B cell (primary cell): ENCODE results near the gene NEK3. TPM values are rescaled to one million over a fixed set of nuclear protein-coding genes. Genes with fewer than 3 reads are reported as not detected.

Experiments
- ATAC-seq: fragments of 200-7000 bp; cut with Tn5 transposase; one replicate; pipeline ENCODE4 v1.10.0; 2021; ENCODE audit warnings: low read depth, mild to moderate bottlenecking, moderate number of reproducible peaks, moderate library complexity
- CTCF ChIA-PET: fragments of 350-600 bp; sonication (Branson Sonifier 250); formaldehyde crosslinking; loops from one replicate; lab custom pipeline; 2021; ENCODE audit warnings: antibody characterized with exemption, inconsistent platforms; lab: Charles Lee
- POLR2A ChIA-PET: fragments of 350-600 bp; sonication (Branson Sonifier 250); formaldehyde crosslinking; loops from one replicate; lab custom pipeline; 2021; ENCODE audit warnings: antibody characterized with exemption; lab: Charles Lee
- DNase-seq: peaks from one replicate; pipeline ENCODE4 v3.0.0; 2013
- H2AFZ ChIP-seq: 2 replicates; pipeline ENCODE4 v1.6.1; 2012; ENCODE audit warnings: mild to moderate bottlenecking, low read depth, low read length; ENCODE audit not compliant: insufficient read depth, poor library complexity, severe bottlenecking
- H3K27ac ChIP-seq, 2 donors: 1 replicate in 1 of 2; 2 replicates in 1 of 2; pipeline ENCODE4 v1.5.1; 2012 to 2013; ENCODE audit warnings: low read length in 2 of 2, mild to moderate bottlenecking in 2 of 2, moderate library complexity in 1 of 2
- H3K27me3 ChIP-seq, 4 experiments: fragments of 200-600 bp in 1 of 4; sonication (generic) in 1 of 4; replicated peaks in 1 of 4; 1 replicate in 2 of 4; 2 replicates in 2 of 4; pipeline versions ENCODE4 v1.6.1 to v1.7.0; 2013 to 2016; ENCODE audit warnings: low read length in 3 of 4, mild to moderate bottlenecking in 2 of 4, mixed read lengths in 1 of 4, moderate library complexity in 1 of 4; ENCODE audit not compliant: insufficient read depth in 4 of 4, control insufficient read depth in 3 of 4; ENCODE audit errors: control extremely low read depth in 1 of 4
- H3K36me3 ChIP-seq, 2 experiments: replicated peaks in 1 of 2; 1 replicate in 1 of 2; 2 replicates in 1 of 2; pipeline versions ENCODE4 v1.6.1 to v1.7.1; 2013; ENCODE audit warnings: low read length in 1 of 2; ENCODE audit not compliant: insufficient read depth in 2 of 2, control insufficient read depth in 1 of 2; ENCODE audit errors: control extremely low read depth in 1 of 2, extremely low read depth in 1 of 2
- H3K4me1 ChIP-seq, 2 donors: fragments of 200-600 bp in 1 of 2; sonication (generic) in 1 of 2; 1 replicate in 1 of 2; 2 replicates in 1 of 2; pipeline versions ENCODE4 v1.5.1 to v1.6.1; 2013 to 2017; ENCODE audit warnings: low read length in 2 of 2; ENCODE audit not compliant: control insufficient read depth in 2 of 2, insufficient read depth in 2 of 2
- H3K4me2 ChIP-seq: replicated peaks from 2 replicates; pipeline ENCODE3; 2012; ENCODE audit warnings: mild to moderate bottlenecking, low read depth, low read length; ENCODE audit not compliant: poor library complexity, severe bottlenecking
- H3K4me3 ChIP-seq, 5 experiments: fragments of 200-600 bp in 1 of 5; sonication (generic) in 1 of 5; 1 replicate in 3 of 5; 2 replicates in 2 of 5; pipeline versions ENCODE4 v1.5.1 to v1.7.0; 2011 to 2016; ENCODE audit warnings: low read length in 4 of 5, mild to moderate bottlenecking in 4 of 5, low read depth in 2 of 5, control low read depth in 1 of 5, moderate library complexity in 1 of 5; ENCODE audit not compliant: insufficient read depth in 1 of 5; ENCODE audit errors: control extremely low read depth in 1 of 5, extremely low read depth in 1 of 5
- H3K79me2 ChIP-seq: fragments of 200-600 bp; sonication (generic); one replicate; pipeline ENCODE4 v1.6.0; 2016; ENCODE audit warnings: low read length; ENCODE audit not compliant: control insufficient read depth, insufficient read depth
- H3K9ac ChIP-seq: fragments of 200-600 bp; sonication (generic); 2 replicates; pipeline ENCODE4 v1.6.1; 2017; ENCODE audit warnings: mild to moderate bottlenecking, low read length, moderate library complexity
- H3K9me3 ChIP-seq, 3 donors: one replicate each; pipeline versions ENCODE4 v1.6.1 to v1.7.1; 2013; ENCODE audit warnings: low read length in 2 of 3; ENCODE audit not compliant: control insufficient read depth in 2 of 3, insufficient read depth in 1 of 3; ENCODE audit errors: control extremely low read depth in 1 of 3
- H4K20me1 ChIP-seq: 2 replicates; pipeline ENCODE4 v1.6.0; 2012; ENCODE audit warnings: mild to moderate bottlenecking, low read length; ENCODE audit not compliant: insufficient read depth, control insufficient read depth, poor library complexity, severe bottlenecking
- H3K27ac Mint-ChIP-seq: one replicate; pipeline ENCODE4 v1.8.0; 2021; ENCODE audit warnings: mixed read lengths
- H3K27me3 Mint-ChIP-seq: one replicate; pipeline ENCODE4 v1.8.0; 2021; ENCODE audit warnings: mixed read lengths
- H3K4me1 Mint-ChIP-seq: one replicate; pipeline ENCODE4 v1.8.0; 2021; ENCODE audit warnings: mixed read lengths
- H3K4me3 Mint-ChIP-seq: one replicate; pipeline ENCODE4 v1.8.0; 2021; ENCODE audit warnings: mixed read lengths
- H3K9me3 Mint-ChIP-seq: one replicate; pipeline ENCODE4 v1.8.0; 2022; ENCODE audit warnings: mixed read lengths; ENCODE audit not compliant: insufficient read depth
- CTCF ChIP-seq: fragments of 200-600 bp; IDR thresholded peaks from one replicate; pipeline ENCODE4 v1.8.0; 2022; ENCODE audit warnings: antibody characterized with exemption, mild to moderate bottlenecking
- EZH2 ChIP-seq: IDR thresholded peaks from 2 replicates; pipeline ENCODE4 v1.6.1; 2012; ENCODE audit warnings: borderline replicate concordance, low read depth, mild to moderate bottlenecking, moderate library complexity, low read length; ENCODE audit not compliant: insufficient read depth, poor library complexity, severe bottlenecking
- WGBS: methylation state at CpG from one replicate; pipeline ENCODE4 v1.1.5; 2013; ENCODE audit warnings: missing lambda C conversion rate; ENCODE audit not compliant: insufficient coverage; 5-methylcytosine and 5-hydroxymethylcytosine counted together
- intact Hi-C: fragments of 100-400 bp; cut with micrococcal nuclease; formaldehyde crosslinking; loops from one replicate; pipeline ENCODE4 v1.10.0; 2022
- polyA plus RNA-seq: library from polyadenylated mRNA; depleted of rRNA; stranded (reverse); fragments of >200 nt; gene quantifications from 2 replicates; pipeline ENCODE4 v1.2.3, GENCODE V29; 2012
- total RNA-seq, 2 donors: library from RNA; stranded (reverse); fragments of 120-200 nt in 1 of 2; gene quantifications; 1 replicate in 1 of 2; 2 replicates in 1 of 2; pipeline versions ENCODE4 v1.2.3 to v1.2.4, GENCODE V29; 2013 to 2022

Gene NEK3
- total and polyA plus RNA-seq, 2 donors (not counting 1 experiment from before 2014, with no cell fraction given) = 6.0 to 12.6 TPM

- no peaks in the 10 kb centered on the region for H3K4me1 ChIP-seq
- no peak overlapping the region for H2AFZ ChIP-seq
- no peaks in the 10 kb centered on the region for H3K36me3 ChIP-seq
- no peaks in the 10 kb centered on the region for H4K20me1 ChIP-seq
- no peak overlapping the region for H3K4me2 ChIP-seq
- H3K9me3 ChIP-seq = no peaks in the 10 kb centered on the region
- Mint-ChIP-seq H3K27ac (no peak overlapping the region), H3K4me3 (no peak overlapping the region), H3K27me3 (no peaks in the 10 kb centered on the region), H3K4me1 (no peaks in the 10 kb centered on the region), H3K9me3 (no peaks in the 10 kb centered on the region)
- CTCF ChIA-PET = no interaction called here
- TF ChIP-seq CTCF = no peak
- no peak for TF ChIP-seq EZH2
- H3K9ac ChIP-seq = no peak overlapping the region
- H3K79me2 ChIP-seq = no peaks in the 10 kb centered on the region
- DNase-seq (no peak), ATAC-seq (no peak)
- POLR2A ChIA-PET = no interaction called here
- H3K4me3 ChIP-seq = no peak overlapping the region
- 70% methylated on average over 2 of the region's 2 CpGs for WGBS
- H3K27me3 ChIP-seq = no peaks in the 10 kb centered on the region
- H3K27ac ChIP-seq = no peak overlapping the region
- intact Hi-C loops = no loop called here
These were observed 18.1 kb downstream of the NEK3 start for GRCh38 chr13:52141299-52141698.

- Histone ChIP-seq H3K4me1 (no peaks in the 10 kb centered on the region), H3K27ac (no peak overlapping the region), H4K20me1 (no peaks in the 10 kb centered on the region), H3K27me3 (no peaks in the 10 kb centered on the region), H2AFZ (no peak overlapping the region), H3K36me3 (no peaks in the 10 kb centered on the region), H3K9ac (no peak overlapping the region), H3K9me3 (no peaks in the 10 kb centered on the region), H3K79me2 (no peaks in the 10 kb centered on the region), H3K4me3 (no peak overlapping the region), H3K4me2 (no peak overlapping the region)
- no peak for ATAC-seq
- DNase-seq = no peak
- intact Hi-C loops = no loop called here
- no peak overlapping the region for H3K4me3 Mint-ChIP-seq
- no peaks in the 10 kb centered on the region for H3K4me1 Mint-ChIP-seq
- no peaks in the 10 kb centered on the region for H3K27me3 Mint-ChIP-seq
- H3K27ac Mint-ChIP-seq = no peak overlapping the region
- POLR2A ChIA-PET = no interaction called here
- TF ChIP-seq CTCF (no peak), EZH2 (no peak)
- CTCF ChIA-PET = interaction anchor here (2.4 kb wide), 1 partner anchor 9 kb away, joined by 9 read pairs; the partner anchor contains the start of gene NEK5
- 95% methylated on average over 2 of the region's 3 CpGs for WGBS
- H3K9me3 Mint-ChIP-seq = no peaks in the 10 kb centered on the region
These were observed 21.9 kb downstream of the NEK3 start for GRCh38 chr13:52137489-52137888.
